Nephron (organoid): ENCODE data around the gene USP53.
A peak's percentile ranks its signal among the peaks of the same experiment; 100 is the strongest.
"Not testable (repeated sequence)": the region's sequence is repeated elsewhere in the genome, so short reads cannot be mapped to it uniquely, and the experiment has no call there.

Experiments used
- H3K27ac Mint-ChIP-seq, 3 experiments: 2 replicates each; pipeline ENCODE4 v1.8.0; 2020; ENCODE audit warnings: mixed read lengths in 3 of 3, mild to moderate bottlenecking in 2 of 3, moderate library complexity in 1 of 3
- H3K27me3 Mint-ChIP-seq: 2 replicates; pipeline ENCODE4 v1.8.0; 2021; ENCODE audit warnings: low read depth, mild to moderate bottlenecking, moderate library complexity, mixed read lengths
- H3K36me3 Mint-ChIP-seq: 2 replicates; pipeline ENCODE4 v1.8.0; 2020; ENCODE audit warnings: low read depth, mixed read lengths
- H3K4me1 Mint-ChIP-seq: 2 replicates; pipeline ENCODE4 v1.8.0; 2020; ENCODE audit warnings: mixed read lengths
- H3K4me3 Mint-ChIP-seq, 3 experiments: 2 replicates each; pipeline ENCODE4 v1.8.0; 2020; ENCODE audit warnings: mild to moderate bottlenecking in 3 of 3, mixed read lengths in 3 of 3, moderate library complexity in 2 of 3
- H3K9me3 Mint-ChIP-seq: 2 replicates; pipeline ENCODE4 v1.8.0; 2020; ENCODE audit warnings: mixed read lengths
- TF ChIP-seq, protein P1 (sequence below), 3 experiments: fragments of 200-600 bp; sonication (generic); IDR thresholded peaks; one replicate each; pipeline ENCODE4 v1.5.0; 2021; ENCODE audit warnings: antibody characterized with exemption in 3 of 3; ENCODE audit not compliant: unreplicated experiment in 3 of 3

Gene USP53

DNA sequence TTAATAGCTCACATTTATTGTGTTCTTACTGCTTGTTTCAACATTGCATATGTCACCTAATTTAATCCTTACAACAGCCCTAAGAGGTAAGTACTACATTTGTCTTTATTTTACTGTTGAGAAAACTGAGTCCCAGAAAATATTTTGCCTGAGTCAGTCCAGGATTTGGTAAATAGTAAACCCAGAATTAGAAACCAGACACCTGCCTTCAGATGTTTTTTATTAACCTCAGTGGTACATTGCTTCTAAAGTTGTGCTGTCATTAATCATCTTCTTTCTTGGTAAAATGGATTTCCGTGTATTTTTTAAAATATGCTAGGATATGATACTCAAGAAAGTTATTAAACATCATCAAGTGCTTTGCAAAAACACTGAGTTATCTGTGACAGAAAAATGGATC is 31.4 kb downstream of the USP53 start:
- TF ChIP-seq, protein P1, sequence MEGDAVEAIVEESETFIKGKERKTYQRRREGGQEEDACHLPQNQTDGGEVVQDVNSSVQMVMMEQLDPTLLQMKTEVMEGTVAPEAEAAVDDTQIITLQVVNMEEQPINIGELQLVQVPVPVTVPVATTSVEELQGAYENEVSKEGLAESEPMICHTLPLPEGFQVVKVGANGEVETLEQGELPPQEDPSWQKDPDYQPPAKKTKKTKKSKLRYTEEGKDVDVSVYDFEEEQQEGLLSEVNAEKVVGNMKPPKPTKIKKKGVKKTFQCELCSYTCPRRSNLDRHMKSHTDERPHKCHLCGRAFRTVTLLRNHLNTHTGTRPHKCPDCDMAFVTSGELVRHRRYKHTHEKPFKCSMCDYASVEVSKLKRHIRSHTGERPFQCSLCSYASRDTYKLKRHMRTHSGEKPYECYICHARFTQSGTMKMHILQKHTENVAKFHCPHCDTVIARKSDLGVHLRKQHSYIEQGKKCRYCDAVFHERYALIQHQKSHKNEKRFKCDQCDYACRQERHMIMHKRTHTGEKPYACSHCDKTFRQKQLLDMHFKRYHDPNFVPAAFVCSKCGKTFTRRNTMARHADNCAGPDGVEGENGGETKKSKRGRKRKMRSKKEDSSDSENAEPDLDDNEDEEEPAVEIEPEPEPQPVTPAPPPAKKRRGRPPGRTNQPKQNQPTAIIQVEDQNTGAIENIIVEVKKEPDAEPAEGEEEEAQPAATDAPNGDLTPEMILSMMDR (IDR thresholded peaks at IDR 0.05; ENCODE audit: unreplicated experiment in 3 of 3) = no peak
- no peak overlapping the region for H3K27ac Mint-ChIP-seq
- no peaks in the 10 kb centered on the region for H3K27me3 Mint-ChIP-seq
- H3K9me3 Mint-ChIP-seq = no peaks in the 10 kb centered on the region
- peaks cover 24% of the 10 kb centered on the region for H3K36me3 Mint-ChIP-seq
- no peak overlapping the region for H3K4me3 Mint-ChIP-seq
- H3K4me1 Mint-ChIP-seq = peaks cover 10% of the 10 kb centered on the region

DNA sequence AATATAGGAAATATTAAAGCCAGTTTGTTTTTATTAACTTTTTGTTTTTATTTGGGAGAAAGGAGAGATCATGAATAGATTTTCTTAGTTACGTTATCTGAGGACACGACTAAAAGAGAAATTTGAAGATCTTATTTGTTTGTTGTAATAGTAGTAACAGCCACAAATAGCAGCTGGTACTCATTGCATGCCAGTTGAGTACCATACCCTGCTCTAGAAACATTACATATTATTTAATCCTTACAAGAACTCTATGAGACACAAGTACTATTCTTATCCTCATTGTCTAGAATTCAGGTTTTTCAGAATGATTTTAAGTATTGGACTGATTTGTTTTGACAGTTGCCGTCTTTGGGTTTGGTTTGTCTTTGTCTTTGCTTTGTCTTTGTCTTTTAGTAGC is 31.8 kb downstream of the USP53 start:
- TF ChIP-seq, protein P1 (IDR thresholded peaks at IDR 0.05; ENCODE audit: unreplicated experiment in 3 of 3) = no peak
- Mint-ChIP-seq H3K36me3 (peaks cover 26% of the 10 kb centered on the region), H3K9me3 (no peaks in the 10 kb centered on the region), H3K27me3 (no peaks in the 10 kb centered on the region), H3K4me3 (no peak overlapping the region), H3K4me1 (peaks cover 10% of the 10 kb centered on the region), H3K27ac (peak overlapping the region in 1 of 3 experiments; percentile 0)

DNA sequence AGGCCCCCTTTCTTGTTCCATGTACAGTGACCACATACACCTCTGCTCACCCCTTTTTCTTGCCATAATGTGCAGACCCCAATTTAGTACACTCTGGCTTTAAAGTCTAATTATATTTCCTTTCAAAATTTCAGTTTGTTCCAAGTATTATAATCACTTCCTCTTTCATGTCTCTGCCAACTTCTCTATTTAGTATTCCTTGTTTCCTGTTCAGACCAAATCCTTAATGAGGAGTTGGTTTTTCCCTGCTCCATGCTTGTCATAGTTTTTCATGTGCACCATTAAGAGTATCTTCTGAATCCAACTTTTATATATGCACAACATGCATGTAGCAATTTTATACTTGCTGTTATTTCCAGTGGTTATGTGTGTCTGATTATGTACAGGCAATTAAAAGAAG is 32.3 kb downstream of the USP53 start:
- Mint-ChIP-seq H3K27ac (peak overlapping the region in 1 of 3 experiments; percentile 0), H3K9me3 (no peaks in the 10 kb centered on the region)

DNA sequence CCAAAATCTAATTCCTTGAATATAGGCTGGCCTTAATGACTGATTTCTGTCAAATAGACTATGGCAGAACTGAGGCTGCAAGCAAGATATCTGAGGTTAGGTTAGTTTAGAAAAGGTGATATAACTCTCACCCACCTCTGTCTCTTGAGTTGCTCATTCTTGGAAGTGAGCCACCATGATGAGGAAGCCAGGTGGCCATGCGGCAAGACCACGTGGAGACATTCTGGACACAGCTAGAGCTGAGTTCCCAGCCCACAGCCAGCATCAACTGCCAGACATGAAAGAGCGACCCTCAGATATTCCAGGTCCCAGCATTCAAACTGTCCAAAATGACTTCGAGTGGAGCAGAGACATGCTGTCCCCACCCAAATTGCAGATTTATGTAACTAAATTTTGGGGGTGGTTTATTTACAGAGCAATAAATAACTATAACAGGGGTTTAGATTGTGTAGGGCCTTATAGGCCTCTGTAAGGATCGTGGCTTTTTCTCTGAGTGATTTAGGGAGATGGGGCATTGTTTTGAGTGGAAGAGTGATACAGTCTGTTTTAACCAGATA is 33.7 kb downstream of the USP53 start:
- Mint-ChIP-seq H3K9me3 (no peaks in the 10 kb centered on the region), H3K4me1 (peaks cover 10% of the 10 kb centered on the region)

More for the DNA sequence above, 32.3 kb downstream of the USP53 start:
- Mint-ChIP-seq H3K4me3 (no peak overlapping the region), H3K4me1 (peaks cover 10% of the 10 kb centered on the region), H3K27me3 (no peaks in the 10 kb centered on the region), H3K36me3 (peaks cover 27% of the 10 kb centered on the region)
- TF ChIP-seq, protein P1 (IDR thresholded peaks at IDR 0.05; ENCODE audit: unreplicated experiment in 3 of 3) = no peak

DNA sequence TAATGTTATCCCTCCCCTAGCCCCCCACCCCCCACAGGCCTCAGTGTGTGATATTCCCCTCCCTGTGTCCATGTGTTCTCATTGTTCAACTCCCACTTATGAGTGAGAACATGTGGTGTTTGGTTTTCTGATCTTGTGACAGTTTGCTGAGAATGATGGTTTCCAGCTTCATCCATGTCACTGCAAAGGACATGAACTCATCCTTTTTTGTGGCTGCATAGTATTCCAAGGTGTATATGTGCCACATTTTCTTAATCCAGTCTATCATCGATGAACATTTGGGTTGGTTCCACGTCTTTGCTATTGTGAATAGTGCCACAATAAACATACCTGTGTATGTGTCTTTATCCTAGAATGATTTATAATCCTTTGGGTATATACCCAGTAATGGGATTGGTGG is 38.5 kb downstream of the USP53 start:
- not testable (repeated sequence) for H3K27ac Mint-ChIP-seq, H3K4me1 Mint-ChIP-seq, H3K27me3 Mint-ChIP-seq, H3K4me3 Mint-ChIP-seq
- peaks cover 22% of the 10 kb centered on the region for H3K9me3 Mint-ChIP-seq
- H3K36me3 Mint-ChIP-seq = peaks cover 75% of the 10 kb centered on the region

More for the DNA sequence above, 33.7 kb downstream of the USP53 start:
- Mint-ChIP-seq H3K36me3 (peaks cover 39% of the 10 kb centered on the region), H3K27ac (peak overlapping the region in 2 of 3 experiments; percentile 4 to 50), H3K27me3 (no peaks in the 10 kb centered on the region), H3K4me3 (no peak overlapping the region)
- TF ChIP-seq, protein P1 (IDR thresholded peaks at IDR 0.05; ENCODE audit: unreplicated experiment in 3 of 3) = no peak

DNA sequence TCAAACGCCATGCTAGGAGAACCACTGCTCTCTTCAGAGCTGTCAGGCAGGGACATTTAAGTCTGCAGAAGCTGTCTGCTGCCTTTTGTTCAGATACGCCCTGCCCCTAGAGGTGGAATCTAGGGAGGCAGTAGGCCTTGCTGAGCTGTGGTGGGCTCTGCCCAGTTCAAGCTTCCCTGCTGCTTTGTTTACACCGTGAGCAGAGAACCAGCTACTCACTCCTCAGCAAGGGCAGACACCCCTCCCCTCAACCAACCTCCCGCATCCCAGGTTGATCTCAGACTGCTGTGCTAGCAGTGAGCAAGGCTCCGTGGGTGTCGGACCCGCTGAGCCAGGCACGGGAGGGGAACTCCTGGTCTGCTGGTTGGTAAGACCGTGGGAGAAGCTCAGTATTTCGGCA is 42.7 kb downstream of the USP53 start:
- not testable (repeated sequence) for H3K4me3 Mint-ChIP-seq, H3K27ac Mint-ChIP-seq, H3K27me3 Mint-ChIP-seq, H3K4me1 Mint-ChIP-seq
- H3K36me3 Mint-ChIP-seq = peaks cover 82% of the 10 kb centered on the region
- H3K9me3 Mint-ChIP-seq = peaks cover 22% of the 10 kb centered on the region

DNA sequence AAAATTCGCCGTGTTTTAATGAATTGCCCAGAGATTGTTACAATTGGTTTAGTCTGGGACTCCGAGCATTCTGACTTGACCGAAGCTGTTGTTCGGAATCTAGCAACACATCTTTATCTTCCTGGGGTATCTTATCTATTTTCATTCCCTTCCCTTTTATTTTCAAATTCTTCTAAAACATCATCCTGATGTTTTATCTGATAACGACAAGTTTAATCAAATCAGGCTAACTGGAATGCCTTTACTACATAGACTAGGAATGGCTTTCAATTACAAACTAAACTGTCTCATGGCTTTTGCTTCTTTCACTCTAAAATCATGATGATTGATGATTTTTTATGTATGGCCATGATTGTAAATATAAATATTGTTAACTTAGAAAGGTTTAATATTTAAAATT is 48.0 kb downstream of the USP53 start:
- no peaks in the 10 kb centered on the region for H3K27me3 Mint-ChIP-seq
- no peaks in the 10 kb centered on the region for H3K4me1 Mint-ChIP-seq
- H3K9me3 Mint-ChIP-seq = no peaks in the 10 kb centered on the region
- H3K36me3 Mint-ChIP-seq = peaks cover 49% of the 10 kb centered on the region
- no peak overlapping the region for H3K4me3 Mint-ChIP-seq
- H3K27ac Mint-ChIP-seq = no peak overlapping the region
- TF ChIP-seq, protein P1 (IDR thresholded peaks at IDR 0.05; ENCODE audit: unreplicated experiment in 3 of 3) = no peak
